ENCODE data around the gene VWA5B1. TPM values are rescaled to one million over a fixed set of nuclear protein-coding genes. Genes with fewer than 3 reads are reported as not detected.

VWA5B1 gene
- total and polyA plus RNA-seq, 2 of the 4 experiments (the other 2 are of a cell fraction), result not detected

GRCh38 chr1:20382711-20383110, 92.0 kb downstream of the VWA5B1 start:
- Histone ChIP-seq H3K9me1 (ENCODE audit: insufficient read depth, low read length) (peaks cover 13% of the 10 kb centered on the region), H2BK5ac (ENCODE audit: low read depth, low read length, poor library complexity, severe bottlenecking) (no peak overlapping the region), H4K20me1 (ENCODE audit: insufficient read depth, low read length) (peaks cover 4% of the 10 kb centered on the region), H3K9me3 (ENCODE audit: control insufficient read depth, insufficient read depth, low read length) (no peaks in the 10 kb centered on the region), H3K27me3 (ENCODE audit: control insufficient read depth, insufficient read depth, low read length) (peaks cover 49% of the 10 kb centered on the region), H2BK120ac (ENCODE audit: low read depth, low read length) (no peak overlapping the region), H3K23ac (ENCODE audit: low read depth, low read length) (no peak overlapping the region), H3K36me3 (ENCODE audit: control insufficient read depth, insufficient read depth, low read length) (no peaks in the 10 kb centered on the region), H2AK9ac (replicated peaks; ENCODE audit: low read depth, low read length, poor library complexity) (no peak overlapping the region), H2BK15ac (ENCODE audit: low read depth, low read length) (no peak overlapping the region), H3K4ac (ENCODE audit: low read depth, low read length) (no peak overlapping the region), H3K79me1 (ENCODE audit: low read depth in 1 of 2, low read length in 2 of 2) (no peaks in the 10 kb centered on the region), H4K5ac (ENCODE audit: low read depth, low read length) (no peak overlapping the region), H2AFZ (replicated peaks; ENCODE audit: low read length, poor library complexity) (no peak overlapping the region), H3K4me1 (ENCODE audit: control insufficient read depth, insufficient read depth, low read length) (peaks cover 10% of the 10 kb centered on the region; the same call in 1 of the 2 replicates), H2BK20ac (ENCODE audit: low read depth, low read length) (no peak overlapping the region), H2AK5ac (ENCODE audit: low read depth, low read length) (no peak overlapping the region), H4K8ac (ENCODE audit: low read depth in 2 of 2, low read length in 2 of 2) (no peak overlapping the region), H3K9ac (ENCODE audit: low read depth, low read length) (no peak overlapping the region), H3K56ac (ENCODE audit: extremely low read depth, insufficient read depth, low read length) (no peak overlapping the region), H3K14ac (replicated peaks; ENCODE audit: low read depth, low read length) (no peak overlapping the region), H4K91ac (ENCODE audit: insufficient read depth, low read depth, low read length) (no peak overlapping the region), H3K18ac (ENCODE audit: low read depth, low read length) (no peak overlapping the region), H3K4me2 (ENCODE audit: low read depth, low read length) (no peak overlapping the region), H3K27ac (ENCODE audit: insufficient read depth, low read length) (no peak overlapping the region), H3K4me3 (ENCODE audit: insufficient read depth, low read depth, low read length) (no peak overlapping the region)
- dilution Hi-C loops (cut with HindIII; ENCODE audit: low sequenced_read_pairs, unreplicated experiment) (no loop called here), intact Hi-C loops (cut with micrococcal nuclease) (no loop called here), in situ Hi-C loops (cut with MboI; ENCODE audit: low sequenced_read_pairs) (no loop called here)
- no peak for ATAC-seq (ENCODE audit: low read depth)
- BruUV-seq (replicated peaks), result no TSS peak
- CTCF ChIA-PET, result interaction anchor here (1.4 kb wide), 1 partner anchor 111 kb away, joined by 3 read pairs; no protein-coding TSS in a partner anchor
- POLR2A ChIA-PET (ENCODE audit: unreplicated experiment), result no interaction called here
- TF ChIP-seq BHLHE40 (IDR thresholded peaks at IDR 0.05; ENCODE audit: low read depth, low read length), result no peak
- TF ChIP-seq RAD21 (IDR thresholded peaks at IDR 0.05; ENCODE audit: low read length), result no peak
- no peak for TF ChIP-seq RFX5 (IDR thresholded peaks at IDR 0.05; ENCODE audit: low read depth, low read length)
- DNase-seq, result no peak
- no CpG with 5 or more reads among the region's 8 CpGs for WGBS, 2 experiments (ENCODE audit: extremely low coverage in 2 of 2, insufficient read length in 1 of 2)

Measured in IMR-90 (cell line).